GM19351 (cell line): ENCODE data around the gene GINS3.
A peak's percentile ranks its signal among the peaks of the same experiment; 100 is the strongest.

Experiments
- ATAC-seq: cut with Tn5 transposase; IDR thresholded peaks from one replicate; pipeline ENCODE4 v1.9.1; 2021; ENCODE audit warnings: mild to moderate bottlenecking, moderate library complexity; ENCODE audit not compliant: unreplicated experiment

GINS3 gene

DNA sequence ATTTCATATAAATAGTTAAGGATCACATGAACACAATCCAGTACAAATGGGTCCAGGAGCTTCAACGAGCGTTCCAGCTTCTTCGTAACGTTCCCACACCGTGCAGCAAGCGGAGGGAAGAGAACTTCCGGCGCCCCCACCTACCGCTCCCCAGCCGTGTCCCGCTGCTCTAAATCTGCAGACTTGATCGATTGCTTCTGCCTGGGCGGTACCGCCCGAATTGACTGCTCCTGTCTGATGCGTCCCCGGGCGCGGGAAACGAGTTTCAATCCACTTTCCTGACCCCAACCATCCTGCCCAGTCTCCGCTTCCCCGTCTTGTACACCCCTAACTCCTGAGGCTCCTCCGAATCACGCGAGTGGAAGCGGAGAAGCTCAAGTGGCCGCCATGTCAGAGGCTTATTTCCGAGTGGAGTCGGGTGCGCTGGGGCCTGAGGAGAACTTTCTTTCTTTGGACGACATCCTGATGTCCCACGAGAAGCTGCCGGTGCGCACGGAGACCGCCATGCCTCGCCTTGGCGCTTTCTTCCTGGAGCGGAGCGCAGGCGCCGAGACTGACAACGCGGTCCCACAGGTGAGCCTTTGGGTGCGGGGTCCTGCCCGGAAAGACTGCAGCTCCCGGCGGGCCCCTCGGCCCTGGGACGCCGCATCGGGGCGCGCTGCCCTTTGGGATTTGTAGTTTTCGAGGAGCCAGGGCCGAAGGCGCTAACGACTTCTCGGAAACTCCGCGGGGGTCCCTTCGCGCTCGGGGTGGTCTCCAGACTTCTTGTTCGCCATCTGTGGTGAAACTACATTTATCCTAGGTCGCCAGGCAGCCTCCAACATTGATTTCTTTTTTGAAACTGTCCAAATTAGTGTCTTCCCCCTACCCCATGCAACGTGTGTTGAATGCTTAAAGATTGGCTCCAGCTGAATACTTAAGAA is at the start of gene GINS3:
GINS3 (plus strand) TSS at position 257 of the 923 bp plus-strand sequence; CDS start at position 388, 131 bp downstream.
- ATAC-seq: peak; percentile 95

DNA sequence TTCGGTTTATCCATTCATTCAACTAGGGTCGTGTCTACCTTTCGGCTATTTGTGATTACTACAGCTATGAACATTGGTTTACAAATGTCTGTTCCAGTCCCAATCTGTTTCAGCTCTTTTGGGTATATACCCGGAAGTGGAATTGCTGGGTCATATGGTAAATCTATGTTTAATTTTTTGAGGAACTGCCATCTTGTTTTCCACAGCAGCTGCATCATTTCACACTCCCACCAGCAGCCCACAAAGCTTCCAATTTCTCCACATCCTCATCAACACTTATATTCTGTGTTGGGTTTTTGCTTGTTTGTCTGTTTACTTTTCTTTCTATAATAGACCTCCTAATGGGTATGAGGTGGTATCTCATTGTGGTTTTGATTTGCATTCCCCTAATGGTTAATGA is 48.7 kb upstream of the GINS3 start:
- no peak for ATAC-seq

DNA sequence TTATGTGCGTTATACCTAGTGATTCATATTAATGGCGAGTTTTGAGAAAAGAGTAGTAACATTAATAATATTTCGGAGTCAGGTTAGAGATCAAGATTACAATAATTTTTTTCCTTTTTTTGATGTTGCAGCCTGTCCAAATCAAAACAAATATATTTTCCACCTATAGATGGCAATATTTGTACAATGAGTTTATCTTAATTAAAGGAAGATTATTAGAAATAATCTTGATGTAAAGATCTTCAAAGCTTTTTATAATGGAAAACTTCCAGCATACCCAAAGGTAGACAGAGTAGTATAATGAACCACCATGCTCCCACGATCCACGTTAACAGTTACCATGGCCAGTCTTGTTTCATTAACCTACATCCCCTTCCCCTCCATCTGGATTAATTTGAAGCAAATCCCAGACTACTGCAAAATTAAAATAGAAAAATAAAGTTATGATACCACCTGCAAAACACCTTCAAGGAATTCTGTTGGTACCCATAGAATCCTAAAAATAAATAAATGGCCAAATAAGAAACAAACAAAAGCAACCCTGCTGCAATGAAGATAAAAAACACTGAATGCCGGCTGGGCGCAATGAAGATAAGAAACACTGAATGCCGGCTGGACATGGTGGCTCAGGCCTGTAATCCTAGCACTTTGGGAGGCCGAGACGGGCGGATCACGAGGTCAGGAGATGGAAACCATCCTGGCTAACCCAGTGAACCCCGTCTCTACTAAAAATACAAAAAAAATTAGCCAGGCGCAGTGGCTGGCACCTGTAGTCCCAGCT is 46.5 kb upstream of the GINS3 start:
- no peak for ATAC-seq

DNA sequence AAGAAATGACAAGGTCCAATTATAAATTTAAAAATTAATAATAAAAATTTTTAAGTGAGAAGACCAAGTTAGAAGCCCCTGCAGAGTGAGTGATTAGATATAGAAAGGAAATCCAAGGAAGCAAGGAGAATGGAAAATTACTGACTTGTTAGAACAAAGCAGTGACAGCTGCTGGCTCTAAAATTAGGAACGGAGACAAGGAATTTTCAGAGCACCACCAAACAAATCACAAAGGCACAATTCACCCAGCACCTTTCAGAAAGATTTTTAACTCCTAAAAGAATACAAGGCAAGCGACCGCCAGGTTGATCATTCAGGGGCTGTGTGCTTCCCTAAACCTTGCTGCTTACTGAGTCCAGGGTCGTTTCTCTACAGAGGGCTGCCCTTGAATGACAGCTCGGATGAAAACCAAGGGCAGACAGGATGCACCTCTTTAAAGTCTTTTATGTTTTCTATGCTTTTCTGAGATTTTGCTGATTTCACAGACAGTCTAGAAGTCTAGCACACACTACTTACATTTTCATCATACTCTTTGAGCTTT is 45.4 kb upstream of the GINS3 start:
- ATAC-seq: no peak

DNA sequence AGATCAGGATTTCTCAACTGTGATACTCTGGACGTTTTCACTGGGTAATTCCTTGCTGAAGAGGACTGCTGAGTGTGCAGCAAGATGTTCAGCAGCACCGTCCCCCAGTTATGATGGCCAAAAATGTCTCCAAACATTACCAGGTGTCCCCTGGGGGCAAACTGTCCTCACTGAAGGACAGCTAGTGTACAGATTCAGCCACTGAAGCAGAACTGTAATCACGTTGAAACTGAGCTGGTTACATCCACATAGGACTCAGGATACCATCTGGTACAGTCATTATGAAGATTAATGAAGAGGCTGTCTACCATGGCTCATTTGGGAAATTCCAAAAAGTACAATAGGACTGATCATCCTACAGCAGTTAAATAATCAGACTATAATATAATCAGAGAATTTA is 43.3 kb upstream of the GINS3 start:
- ATAC-seq: no peak

DNA sequence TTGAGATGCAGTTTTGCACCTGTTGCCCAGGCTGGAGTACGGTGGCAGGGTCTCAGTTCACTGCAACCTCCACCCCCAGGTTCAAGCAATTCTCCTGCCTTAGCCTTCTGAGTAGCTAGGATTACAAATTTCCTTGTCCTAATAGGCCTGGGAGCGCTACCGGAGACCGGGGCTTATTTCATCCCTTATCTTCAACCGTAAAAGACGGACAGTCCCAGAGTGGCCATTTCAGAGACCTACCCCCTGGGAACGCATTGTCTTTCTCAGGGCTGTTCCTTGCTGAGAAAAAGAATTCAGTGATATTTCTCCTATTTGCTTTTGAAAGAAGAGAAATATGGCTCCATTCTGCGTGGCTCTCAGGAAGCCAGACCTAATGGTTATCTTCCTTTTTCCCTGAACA is 39.6 kb upstream of the GINS3 start:
- no peak for ATAC-seq

DNA sequence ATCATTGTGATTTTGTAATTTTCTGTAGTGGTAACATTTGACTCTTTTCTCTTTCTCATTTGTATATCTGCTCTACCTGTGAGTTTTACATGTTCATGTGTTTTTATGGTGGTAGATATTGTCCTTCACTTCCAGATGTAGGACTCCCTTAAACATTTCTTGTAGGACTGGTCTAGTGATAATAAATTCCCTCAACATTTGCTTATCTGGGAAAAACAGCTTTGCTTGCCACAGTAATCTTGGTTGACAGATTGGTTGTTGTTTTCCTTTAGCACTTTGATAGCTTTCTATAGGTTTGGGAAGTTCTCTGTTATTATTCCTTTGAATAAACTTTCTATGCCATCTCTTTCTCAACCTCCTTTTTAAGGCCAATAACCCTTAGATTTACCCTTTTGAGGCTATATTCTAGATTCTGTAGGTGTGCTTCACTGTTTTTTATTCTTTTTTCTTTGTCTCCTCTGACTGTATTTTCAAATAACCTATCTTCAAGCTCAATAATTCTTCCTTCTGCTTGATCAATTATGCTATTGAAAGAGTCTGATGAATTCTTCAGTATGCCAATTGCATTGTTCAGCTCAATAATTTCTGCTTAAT is 32.1 kb upstream of the GINS3 start:
- ATAC-seq: no peak

DNA sequence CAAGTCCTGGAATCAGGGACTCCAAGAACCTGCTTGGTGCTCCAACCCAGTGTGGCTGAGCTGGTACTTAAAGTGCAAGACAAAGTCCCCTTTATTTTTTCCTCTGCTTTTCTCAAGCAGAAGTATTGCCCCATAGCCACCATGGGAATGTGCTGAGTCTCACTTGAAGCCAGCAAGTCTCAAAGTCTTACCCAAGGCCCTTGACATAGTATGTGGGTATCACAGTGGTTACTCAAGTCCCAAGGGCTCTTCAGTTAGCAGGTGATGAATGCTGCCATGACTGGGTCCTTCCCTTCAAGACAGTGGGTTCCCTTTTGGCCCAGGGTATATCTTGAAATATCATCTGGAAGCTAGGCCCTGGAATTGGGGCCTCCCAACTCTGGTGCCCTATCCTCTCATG is 30.5 kb upstream of the GINS3 start:
- ATAC-seq: no peak

DNA sequence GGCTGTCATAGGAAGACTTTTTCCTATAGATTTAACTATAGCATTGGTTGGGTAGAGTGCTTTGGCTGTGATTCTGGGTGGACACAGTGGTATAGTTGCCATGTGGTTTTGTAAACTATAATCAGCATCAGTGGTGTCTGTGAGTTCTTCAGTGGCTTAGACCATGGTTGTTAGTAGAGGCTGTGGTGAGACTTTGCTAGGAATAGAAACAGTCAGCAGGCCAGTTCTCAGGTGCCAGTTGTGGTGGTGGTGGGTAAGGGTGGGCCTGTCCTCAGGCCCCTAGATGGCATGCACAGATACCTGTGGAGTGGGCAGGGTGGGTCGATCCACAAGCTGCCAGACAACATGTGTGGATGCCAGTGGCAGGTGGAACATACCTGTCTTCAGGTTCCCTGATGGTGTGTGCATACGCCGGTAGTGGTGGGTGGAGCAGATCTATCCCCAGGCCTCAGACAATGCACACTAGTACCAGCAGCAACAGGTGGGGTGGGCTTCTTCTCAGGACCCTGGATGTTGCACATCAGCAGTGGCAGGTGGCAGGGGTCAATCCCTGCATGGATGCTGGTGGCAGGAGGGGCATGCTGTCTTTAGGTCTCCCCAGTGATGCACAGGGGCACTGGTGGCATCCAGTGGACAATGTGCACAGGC is 28.4 kb upstream of the GINS3 start:
- ATAC-seq: no peak

DNA sequence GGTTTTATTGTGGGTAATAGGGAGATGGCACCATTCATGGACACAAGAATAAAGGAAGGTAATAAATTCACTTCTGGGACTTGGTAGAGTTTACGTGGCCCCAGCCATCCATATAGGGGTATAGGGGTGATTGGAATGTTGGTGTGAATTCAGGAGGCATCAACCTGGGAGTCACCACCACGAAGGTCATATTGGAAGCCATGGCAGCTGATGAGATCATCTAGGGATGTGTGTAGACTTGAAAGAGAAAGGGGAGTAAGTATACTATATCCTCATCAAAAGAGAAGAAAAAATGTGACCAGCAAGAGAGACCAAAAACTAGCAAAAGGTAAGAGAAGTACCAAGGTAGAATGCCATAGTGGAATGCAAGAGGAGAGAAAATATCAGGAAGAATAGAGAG is 26.6 kb upstream of the GINS3 start:
- ATAC-seq: no peak

DNA sequence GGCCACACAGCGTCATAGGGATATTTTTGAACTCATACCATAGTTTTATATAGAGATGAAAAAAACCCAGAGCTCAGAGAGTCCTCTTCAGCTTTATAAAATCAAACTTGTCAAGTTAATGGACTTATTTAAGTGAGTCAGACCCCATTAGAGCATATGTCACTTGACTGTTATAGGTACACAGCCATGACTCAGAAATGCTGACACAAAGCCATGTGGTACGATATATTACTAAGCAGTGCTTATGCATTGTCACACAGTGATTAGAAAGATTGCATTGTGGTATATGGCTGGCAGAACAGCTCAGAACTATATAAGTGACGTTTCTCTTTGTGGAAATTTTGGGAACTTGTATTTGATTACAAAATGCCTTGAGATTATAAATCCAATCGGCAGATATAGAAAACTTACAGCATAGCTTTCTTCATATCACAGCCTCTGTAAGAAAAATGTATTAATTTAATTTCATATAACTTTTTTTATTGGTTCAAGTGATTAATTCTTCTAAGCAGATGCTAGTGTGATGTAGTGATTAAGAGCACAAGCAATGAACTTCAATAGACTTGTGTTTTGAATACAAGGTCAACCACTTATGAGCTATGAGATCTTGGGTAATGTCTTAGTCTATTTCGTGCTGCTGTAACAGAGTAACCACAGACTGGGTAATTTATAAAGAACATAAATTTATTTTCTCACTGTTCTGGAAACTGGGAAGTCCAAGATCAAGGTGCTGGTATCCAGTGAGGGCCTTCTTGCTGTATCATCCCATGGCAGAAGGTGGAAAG is 25.8 kb upstream of the GINS3 start:
- no peak for ATAC-seq

DNA sequence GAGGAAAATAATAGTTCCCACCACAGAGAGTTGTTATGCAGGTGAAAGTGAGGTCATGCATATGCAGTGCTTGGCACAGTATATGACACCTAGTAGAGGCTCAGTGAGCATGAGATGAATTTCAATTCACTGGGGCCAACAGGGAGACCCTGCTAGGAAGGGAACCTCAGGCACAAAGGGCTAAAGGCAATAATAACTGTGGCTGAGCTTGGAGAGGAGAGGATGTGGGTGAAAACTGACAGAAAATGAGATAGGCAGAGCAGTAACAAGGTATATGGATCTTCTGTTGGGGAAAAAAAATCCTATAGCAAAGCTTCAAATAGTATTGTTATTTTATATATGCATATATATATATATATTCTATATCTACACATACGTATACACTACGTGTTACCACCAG is 25.0 kb upstream of the GINS3 start:
- no peak for ATAC-seq

DNA sequence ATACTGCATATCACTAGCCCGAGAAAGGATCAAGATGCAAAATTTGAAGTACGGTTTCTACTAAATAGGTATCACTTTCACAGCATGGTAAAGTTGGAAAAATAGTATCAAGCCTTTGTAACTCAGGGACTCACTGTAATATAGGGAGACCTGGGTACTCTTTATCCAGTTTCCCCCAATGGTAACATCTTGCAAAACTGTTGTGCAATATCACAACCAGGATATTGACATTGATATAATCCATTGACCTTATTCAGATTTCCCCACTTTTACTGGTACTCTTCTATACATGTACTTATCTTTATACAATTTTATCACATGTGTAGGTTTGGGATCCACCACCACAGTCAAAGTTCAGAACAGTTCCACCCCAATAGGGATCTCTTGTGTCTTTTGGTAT is 20.4 kb upstream of the GINS3 start:
- no peak for ATAC-seq

DNA sequence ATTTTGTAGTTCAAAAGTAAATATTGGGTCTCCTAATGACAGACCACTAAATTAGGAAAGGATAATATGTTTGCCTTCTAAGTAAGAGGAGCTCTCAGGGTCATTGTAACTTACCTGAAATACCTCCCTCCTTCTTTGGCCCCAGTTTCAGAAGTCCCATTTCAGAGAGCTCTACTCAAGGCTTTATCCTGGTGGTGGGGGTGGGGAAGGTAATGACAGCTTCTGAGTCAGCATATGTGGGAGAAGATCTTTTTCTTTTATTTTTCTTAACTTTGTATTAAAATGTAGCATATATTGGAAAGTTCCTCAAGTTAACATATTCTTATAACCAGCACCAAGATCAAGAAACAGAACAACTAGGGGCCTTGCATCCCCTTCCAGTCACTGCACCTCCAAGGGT is 16.9 kb upstream of the GINS3 start:
- no peak for ATAC-seq

DNA sequence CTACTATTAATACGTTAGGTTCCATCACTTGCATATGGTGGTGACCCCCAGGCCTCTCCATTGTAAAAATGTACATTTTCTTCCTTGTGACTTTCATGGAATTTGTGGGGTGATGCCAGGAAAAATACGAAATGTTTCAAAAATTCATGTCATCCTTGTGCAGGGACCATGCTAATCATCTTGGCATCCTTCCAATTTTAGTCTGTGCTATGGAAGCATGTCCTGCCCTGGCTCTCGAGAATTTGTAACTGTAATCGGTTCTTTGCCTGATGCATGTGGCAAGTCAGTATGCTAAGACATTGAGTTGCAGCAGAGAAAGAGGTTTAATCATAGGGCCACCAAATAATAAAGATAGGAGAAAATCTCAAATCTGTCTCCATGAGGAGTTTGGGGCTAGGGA is 14.3 kb upstream of the GINS3 start:
- no peak for ATAC-seq

DNA sequence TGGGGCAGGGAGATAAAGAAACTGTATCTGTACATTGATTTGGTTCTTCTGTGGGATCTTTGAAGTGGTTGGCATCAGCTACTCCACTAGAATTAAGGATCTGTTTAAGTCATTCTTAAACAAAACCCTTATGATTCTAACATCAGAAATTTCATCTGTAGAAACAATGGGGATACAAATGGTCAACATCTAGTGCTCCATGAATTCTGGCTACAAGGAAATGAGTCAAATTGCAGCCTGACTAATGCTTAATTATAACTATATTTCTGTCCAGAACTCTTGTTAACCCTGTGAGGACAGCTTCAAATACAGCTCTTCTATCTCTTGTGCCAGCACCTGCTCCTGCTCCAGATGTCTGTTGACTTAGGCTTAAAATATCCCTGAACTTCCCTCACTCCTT is 13.9 kb upstream of the GINS3 start:
- ATAC-seq: no peak

DNA sequence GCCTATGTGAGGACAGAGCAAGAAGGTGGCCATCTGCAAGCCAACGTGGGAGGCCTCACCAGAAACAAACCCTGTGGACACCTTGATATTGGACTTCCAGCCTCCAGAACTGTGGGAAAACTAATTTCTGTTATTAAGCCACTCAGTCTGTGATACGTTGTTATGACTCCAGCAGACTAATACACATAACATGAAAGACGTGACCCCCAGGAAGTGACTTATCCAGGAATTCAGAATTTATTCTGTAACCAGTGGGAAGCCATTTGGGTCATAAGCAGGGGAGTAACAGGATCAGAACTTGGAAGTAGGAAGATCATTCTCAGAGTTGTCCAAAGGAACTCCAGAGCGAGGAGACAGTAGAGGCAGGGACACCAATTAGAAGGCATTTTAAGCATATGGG is 12.5 kb upstream of the GINS3 start:
- ATAC-seq: no peak

DNA sequence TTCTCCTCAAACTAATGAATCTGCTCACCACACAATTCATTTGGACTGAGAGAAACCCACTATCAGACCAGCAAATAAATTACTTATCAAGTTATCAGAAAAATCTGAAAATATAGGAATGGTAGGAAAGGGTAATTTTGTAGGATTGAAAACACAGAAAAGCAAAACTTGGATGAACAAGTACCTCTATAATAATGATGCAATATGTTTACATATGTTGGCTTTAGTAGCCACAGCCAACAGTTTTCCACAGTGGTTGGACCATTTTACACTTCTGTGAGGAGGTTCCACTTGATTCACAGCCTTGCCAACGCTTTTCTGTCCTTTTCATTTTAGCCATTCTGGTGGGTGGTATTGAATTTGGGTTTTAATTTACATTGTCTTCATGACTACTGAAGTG is 10.6 kb upstream of the GINS3 start:
- no peak for ATAC-seq

DNA sequence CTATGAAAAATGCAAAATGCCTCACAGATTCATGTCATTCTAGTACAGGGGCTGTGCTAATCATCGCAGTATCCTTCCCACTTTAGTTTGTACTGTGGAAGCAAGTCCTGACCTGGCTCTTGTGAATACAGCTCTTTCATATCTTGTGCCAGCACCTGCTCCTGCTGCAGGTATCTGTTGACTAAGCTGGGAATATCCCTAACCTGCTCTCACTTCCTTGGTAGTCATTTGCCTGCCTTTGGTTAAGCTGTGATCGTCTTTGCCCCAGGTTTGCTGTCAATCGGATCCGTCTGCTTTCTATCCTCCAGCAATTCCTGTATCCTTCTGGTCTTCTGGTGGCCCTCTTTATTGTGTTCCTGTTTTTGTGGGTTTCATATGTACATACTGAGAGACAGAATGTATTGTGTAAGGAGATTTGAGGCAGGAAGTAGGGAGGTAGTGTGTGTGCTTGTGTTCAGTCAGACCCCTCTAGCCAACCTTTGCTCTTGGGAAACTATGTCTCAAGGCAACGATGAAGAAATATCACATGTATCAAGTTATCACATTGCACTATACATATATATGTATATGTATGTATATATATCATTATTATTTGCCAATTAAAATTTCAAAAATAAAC is 7.7 kb upstream of the GINS3 start:
- ATAC-seq: no peak
